HG03469 (cell line): ENCODE results near the gene RNASE8.
A peak's percentile ranks its signal among the peaks of the same experiment; 100 is the strongest.

Source experiments
- ATAC-seq: cut with Tn5 transposase; IDR thresholded peaks from one replicate; pipeline ENCODE4 v1.9.1; 2021; ENCODE audit warnings: mild to moderate bottlenecking, moderate library complexity, moderate number of reproducible peaks; ENCODE audit not compliant: unreplicated experiment

The RNASE8 gene

DNA sequence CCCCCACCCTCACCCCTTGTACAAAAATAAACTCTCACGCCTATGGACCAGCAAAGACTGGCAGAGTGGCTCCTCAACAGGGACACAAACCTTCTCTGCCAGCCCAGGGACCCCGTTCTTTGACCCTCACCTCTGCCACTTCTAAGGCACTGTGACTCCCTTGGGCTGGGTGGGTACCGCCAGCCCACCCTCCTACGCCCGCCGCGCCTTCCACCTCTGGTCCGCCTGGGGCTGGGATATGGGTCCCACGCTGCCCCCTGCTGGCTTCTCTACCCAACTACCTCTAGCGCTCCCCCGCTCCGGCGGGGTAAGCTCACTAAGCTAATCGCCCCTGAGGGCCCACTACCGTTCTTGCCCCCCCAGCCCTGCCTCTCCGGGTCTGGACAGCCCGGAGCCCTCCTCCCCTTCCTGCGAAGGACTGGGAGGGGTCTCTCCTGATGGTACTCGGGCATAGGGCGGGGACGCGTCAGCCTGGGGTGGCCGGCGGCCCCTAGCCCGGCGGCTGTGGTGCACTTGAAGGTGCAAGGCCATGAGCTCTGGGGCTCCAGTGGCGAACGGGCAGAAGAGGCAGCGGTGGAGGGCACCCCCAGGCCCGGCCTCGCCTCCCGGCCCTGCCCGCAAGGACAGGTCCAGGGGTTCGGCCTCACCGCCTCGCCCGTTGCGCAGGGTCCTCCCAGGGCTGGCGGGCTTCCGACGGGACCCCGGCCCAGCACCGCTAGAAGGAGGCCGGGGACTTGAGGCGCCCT lies 32.7 kb downstream of the RNASE8 start:
- no peak for ATAC-seq

DNA sequence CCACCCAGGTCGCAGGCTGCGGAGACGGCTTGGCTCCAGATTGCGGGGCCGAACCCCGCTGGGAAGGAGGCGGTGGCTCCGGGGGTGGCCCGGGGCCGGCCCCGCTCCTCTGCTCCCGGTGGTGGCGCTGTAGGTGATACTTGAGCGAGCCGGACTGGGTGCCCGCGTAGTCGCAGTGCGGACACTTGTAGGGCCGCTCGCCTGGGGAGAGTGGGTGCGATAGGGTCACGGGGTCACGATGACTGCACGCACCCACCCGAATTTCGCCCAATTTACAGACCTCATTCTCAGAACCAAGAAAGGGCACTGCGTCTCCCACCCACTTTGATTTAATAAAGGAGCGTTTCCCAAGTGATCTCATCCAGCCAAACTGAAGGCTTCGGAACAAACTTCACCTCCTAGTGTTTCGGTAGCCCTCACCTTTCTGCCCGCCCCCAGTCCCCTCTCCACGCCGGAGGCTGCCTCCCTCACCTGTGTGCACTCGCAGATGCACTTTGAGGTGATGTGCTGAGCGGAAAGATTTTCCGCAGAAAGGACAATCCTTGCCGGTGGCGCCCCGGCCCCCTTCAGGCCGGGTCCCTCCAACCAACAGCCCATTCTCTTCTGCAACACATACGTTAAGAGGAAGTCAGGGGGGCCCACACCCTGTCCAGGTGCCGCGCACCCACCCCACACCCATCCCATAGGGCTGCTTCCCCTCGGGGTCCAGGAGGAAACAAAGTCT lies 33.5 kb downstream of the RNASE8 start:
- ATAC-seq, result no peak

DNA sequence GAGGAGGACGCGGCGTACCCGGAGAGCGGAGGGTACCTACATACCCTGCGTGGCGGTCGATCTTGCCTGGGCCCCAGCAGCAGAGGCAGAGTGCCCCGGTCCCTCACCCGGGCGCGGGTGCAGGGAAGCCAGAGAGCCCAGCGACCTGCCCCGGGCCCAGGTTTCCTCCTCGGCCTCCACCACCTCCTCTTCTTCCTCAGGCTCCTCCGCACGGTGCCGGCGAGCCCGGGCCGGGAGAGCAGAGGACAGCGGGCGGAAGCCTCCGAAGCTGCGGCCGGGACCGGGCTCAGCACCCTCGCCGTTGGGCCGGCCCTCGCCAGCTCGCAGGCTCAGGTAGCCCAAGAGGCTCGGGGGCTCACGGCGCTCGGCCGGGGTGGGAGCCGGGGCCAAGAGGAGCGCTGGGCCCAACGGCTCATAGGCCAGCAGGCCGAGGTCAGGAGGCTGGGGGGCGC lies 34.2 kb downstream of the RNASE8 start:
- ATAC-seq, result no peak

DNA sequence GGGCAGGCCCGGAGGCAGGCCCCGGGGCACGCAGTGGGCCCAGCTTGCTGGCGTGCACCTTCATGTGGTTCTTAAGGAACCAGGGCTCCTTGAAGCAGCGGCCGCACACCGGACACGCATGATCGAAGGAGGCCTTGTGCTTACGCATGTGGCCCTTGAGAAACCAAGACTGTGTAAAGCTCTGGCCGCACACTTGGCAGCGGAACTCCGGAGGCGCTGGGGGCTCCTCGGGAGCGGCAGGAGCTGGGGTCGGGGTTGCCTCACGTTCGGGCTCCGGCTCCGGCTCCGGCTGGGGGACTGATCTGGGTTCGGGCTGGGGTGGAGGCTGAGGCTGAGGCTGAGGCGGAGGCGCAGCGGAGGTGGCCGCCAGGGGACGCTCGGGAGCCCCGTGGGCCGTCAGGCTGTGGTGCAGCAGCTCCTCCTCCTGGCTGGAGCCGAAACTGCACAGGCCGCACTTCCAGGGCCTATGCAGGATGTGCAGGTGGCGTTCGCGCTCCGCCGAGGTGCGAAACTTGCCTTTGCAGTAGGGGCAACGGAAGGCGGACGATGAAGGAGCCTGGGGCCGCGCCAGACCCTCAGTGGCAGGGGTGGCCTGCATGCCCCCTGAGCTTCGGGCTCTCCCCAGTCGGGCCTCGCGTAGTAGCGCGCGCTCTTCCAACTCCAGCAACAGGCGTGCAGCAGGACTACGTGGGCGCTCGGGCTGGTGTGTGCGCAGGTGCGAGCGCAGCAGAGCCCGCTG lies 34.8 kb downstream of the RNASE8 start:
- ATAC-seq, result peak; percentile 57

DNA sequence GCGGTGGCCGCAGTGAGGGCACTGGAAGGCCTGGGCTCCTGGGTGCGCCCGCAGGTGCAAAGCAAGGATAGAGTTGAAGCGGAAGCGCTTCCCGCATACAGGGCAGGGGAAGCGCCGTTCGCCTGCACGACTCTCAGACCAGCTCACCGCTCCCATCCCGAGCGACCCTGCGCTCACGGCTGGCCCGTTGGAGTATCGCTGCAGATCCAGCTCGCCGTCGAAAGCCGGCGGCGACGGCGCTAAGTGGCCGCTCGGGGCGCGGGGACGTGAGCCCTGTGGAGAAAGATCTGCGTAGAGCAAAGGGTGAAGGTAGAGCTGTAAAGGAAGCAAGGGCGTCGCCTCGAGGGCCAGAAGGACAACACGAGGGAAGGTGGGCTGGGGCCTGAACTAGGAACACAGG lies 35.4 kb downstream of the RNASE8 start:
- ATAC-seq, result no peak

DNA sequence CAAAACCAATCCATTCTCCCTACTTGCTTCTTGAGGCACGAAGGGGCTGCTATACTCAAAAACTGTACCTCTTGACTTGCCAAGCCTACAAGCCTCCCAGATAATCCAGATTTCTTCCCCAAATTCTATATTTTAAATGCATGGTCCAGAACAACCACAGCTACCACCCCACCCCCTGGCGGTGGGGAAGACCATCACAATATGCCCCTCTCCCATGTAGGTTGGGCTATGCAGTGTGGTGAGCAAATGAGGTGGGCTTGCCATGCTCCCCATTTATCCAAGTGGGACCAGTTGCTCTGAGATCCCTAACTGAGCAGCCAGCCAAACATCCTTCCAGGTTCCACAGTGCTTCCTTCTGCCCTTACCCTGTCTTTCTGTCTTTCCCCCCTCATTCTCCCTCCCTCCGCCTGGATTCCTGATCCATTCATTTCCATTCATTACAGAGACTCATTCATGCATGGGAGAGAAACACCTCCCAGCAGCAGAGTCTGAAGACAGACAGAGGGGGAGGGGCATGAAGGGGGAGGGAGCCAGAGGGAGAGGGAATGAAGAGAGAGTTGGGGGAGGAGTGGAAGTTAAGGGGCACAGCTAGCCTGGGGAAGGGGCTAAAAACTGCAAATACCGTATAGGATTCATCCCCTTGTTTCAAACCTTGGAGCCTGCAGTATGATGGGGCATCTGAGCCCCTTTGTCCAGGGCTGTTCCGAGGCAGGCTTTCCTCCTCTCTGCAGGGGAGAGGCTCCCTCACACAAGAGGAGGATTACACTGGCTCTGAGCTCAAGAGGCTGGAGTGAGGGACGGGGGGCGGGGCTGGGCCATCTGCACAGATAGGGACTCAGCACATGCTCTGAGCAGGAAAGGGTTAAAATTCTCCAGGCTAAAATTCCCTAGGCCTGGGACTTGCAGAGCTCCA lies 36.4 kb downstream of the RNASE8 start:
- no peak for ATAC-seq

DNA sequence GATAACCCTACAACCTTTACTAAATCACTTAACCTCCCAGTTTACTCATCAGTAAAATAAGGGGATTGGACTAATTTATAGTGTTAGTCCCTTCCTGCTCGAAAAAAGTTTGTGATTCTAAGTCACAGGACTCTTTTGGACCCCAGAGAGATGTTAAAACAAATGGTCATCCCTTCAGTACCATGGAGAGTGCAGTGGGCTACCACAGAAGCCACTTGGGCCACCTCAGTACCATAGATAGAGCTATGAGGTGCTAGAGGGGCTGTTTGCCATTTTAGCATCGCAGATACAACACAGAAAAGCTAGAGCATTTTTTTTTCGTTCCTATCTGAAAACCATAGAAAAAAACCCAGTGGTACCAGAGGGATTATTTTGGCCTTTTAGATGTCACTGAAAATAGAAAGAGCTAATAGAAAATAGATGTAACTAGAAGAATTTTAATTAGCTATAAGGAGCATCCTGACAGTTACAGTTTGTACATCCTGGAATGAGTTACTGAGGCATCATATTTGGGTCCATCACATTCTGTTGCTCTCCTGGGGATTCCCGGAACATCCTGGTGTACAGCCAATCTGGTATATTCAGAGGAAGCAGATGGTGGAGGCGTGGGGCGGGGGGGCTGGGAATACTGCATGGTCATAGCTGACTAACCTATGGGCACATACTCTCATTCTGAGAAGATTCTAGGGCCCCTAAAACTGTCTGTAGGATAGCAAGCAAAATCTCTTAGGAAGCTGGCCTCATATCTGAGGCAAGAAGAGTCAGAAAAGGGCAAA lies 38.0 kb downstream of the RNASE8 start:
- ATAC-seq, result no peak

DNA sequence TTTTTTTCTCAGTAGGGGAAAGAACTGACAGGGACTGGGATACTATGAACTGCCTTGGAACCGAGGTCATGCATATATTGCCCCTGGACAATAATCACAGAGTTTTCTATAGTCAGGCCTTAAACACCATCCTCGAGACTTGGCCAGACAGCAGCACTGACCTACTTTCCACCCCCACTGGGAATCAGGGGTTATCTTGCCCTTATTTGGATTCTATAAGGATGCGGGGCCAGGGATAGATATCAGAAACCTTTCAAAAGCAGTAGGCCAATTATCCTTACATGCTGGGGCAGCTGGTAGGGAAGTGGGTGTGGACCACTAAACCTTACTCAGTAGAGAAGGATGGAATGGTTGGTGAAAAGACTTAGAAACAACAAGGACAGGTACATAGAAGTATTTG lies 38.8 kb downstream of the RNASE8 start:
- ATAC-seq, result no peak

DNA sequence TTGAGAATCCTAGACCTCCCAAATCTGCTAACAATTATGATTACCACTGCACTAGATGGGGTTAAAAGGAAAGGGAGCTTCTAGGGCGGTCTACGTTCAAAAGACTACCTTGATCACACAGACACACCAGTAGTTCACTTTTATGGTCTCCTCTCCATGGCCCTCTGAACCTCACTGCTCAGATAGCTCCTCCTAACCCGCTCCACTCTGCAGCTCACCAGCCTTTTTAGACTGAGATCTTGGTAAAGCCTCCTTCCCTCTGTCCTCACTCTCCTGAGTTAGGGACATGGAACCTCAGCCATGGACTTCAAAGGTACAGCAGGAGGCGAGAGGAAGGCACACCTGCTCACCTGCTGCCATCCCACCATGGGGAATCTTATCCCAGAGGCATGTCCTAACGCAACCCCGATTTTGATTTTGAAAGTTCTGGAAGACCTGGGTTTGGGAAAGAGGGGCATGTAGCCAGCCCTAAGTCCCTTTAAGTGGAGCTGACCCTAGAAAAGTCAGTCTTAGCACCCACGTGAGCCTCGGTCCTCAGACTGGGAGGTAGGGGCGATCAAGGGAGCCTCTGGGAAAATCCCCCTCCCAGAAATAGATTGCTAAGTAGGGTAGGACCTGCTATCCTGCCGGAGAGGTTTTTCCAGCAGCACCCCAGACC lies 39.5 kb downstream of the RNASE8 start:
- no peak for ATAC-seq

DNA sequence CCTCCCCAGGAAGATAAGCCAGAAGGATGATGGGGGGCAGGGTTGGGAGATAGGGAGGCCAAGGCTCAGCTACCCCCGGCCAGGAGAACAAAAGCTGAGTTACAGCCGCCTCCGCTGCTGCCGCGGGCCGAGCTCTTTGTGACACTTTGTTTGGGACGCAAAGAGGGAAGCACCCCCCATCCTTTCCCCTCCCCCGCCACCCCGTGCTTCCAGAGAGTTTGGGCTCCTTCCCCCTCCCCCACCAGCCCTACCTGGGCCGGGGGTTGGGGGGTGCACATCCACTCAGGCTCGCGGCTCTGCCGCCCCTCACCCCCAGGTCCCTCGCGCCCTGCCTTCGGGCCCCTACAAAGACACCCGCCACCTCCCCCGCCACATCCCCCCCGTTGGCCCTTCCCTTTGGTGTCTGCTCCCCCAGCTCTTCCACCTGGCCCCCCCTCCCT lies 40.0 kb downstream of the RNASE8 start:
- ATAC-seq, result no peak

DNA sequence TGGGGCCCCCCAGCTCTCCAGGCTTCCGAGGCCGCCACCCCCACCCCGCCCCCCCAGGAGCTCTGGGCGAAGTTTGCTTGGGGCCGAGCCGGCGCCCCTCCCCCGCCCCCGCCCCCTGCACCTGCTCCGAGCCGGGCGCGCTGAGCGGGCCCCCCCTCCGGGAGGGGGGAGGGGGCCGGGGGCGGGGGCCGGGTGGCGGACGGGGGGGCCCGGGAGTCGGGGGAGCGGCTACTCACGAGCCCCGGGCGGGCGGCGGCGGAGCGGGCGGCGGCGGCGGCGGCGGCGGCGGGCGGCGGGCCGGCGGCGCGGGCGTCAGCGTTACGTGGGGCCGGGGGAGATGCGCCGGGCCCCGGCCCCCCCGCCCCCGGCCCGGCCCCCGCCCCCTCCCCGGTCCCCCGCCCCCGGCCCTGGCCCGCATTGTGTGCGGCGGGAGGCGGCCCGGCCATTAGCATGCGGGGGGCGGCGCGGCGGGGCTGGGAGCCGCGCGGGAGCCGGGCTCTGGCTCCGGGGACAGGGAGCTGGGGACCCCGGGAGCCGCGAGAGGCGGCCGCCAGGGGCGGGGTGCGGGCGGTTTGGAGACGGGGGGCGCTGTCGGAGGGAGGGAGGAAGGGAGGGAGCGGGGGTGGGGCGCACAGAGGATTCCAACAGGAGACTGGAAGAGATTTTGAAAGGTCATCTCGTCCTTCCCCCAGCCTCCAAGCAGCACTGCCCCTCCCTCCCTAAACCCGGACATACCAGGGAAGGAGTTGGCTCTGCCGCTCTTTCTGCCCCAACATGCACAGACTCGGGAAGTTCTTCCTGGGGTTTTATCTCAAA lies 40.7 kb downstream of the RNASE8 start, which contains the start of gene ZNF219:
Gene ZNF219, minus strand, starts transcription at position 580 of the 816 bp plus-strand sequence. CDS start 5,064 bp downstream, outside the sequence.
- ATAC-seq, result no peak

DNA sequence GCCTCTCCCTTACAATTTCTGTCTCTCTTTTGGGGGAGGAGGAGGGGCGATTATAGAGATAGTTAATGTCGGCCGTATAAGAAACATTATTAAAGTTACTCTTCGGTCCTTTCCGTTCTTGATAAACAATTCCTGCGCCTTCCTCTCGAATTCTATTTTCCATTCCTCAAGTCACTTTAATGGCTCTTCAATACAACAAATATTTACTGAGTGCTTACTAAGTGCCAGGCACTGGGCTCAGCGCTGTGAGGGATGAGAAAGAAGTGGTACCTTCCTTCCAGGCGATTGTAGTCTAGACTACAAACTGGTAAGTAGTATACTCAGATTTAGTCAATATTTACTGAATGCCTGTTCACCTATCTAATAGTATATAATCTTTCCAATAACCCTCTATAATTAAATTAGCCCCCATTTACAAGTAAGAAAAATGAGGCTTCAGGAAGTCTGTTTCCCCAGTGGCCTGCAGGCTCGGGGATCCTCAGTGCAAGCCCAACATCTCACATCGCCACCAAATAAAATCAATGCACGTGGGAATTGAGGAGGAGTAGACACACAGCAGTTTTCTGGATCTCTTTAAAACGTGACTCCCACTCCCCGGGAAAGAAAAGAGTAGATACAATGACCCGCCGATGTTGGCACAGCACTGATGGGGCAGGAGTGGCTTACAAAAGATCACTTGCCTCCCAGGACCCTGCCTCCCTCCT lies 41.4 kb downstream of the RNASE8 start:
- no peak for ATAC-seq

DNA sequence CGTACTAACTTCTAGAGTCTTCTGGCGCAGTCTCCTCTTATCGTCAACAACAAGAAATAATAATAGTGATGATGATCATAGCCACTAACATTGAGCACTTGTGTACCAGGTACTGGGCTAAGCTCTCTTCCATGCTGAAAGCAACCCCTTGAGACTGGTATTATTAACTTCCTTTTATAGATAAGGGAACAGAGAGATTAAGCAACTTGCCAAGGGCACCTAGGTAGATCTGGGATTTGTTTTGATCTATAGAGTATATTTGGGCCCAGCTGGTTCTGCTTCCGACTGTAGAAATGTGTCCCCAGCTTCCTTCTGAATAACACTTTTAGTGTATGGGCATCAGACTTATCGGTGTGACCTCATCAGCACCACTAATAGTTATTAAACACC lies 42.0 kb downstream of the RNASE8 start:
- no peak for ATAC-seq

DNA sequence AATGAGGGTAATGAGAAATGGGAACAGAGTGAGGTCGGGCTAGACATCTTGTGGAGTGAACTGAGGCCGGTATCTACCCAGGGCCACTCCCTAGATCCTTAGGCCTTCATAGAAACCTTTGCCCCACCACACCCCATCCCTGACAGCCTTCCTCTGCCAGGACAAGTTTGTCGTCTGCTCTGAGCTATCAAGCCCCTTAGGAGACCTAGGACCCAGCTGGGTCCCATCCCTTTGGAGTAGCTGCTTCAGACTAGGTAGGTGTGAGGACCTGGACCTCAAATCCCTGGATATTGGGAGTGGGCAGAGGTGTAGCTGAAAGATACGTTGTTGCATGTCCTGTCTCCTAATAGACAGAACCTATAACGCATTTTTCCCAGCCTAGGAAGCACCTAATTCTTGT lies 43.3 kb downstream of the RNASE8 start, which contains the start of gene TMEM253:
Gene TMEM253, plus strand, starts transcription at position 136 of the 400 bp plus-strand sequence. CDS start 278 bp downstream, outside the sequence.
- ATAC-seq, result no peak

DNA sequence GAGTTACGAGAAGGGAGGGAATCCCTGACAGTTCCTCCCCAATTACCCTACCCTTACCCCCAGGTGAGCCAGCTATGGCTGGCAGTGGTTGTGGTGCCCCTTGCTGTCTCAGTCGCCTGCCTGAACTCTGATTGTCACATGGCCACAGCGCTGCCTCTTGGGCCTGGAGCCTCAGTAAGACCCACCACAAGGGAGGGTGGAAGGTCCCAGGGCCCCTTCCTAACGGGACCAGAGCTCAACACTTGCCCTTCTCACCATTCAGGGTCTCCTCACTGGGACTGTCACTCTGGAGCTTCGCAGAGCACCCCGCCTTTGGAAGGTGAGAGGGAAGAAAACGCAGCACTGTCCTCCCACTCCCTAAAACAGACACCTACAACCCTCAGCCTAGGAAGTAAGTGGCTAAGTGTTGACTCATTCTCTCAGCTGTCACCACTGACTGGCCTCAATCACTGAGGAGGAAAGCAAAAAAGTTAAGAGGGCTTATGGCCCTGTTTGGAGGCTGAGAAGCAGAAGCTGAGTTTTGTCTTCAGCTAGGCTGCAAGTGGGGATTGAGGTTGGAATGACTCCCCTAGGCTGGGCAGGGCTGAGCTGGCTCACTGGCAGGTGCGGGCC lies 44.3 kb downstream of the RNASE8 start:
- ATAC-seq, result no peak

DNA sequence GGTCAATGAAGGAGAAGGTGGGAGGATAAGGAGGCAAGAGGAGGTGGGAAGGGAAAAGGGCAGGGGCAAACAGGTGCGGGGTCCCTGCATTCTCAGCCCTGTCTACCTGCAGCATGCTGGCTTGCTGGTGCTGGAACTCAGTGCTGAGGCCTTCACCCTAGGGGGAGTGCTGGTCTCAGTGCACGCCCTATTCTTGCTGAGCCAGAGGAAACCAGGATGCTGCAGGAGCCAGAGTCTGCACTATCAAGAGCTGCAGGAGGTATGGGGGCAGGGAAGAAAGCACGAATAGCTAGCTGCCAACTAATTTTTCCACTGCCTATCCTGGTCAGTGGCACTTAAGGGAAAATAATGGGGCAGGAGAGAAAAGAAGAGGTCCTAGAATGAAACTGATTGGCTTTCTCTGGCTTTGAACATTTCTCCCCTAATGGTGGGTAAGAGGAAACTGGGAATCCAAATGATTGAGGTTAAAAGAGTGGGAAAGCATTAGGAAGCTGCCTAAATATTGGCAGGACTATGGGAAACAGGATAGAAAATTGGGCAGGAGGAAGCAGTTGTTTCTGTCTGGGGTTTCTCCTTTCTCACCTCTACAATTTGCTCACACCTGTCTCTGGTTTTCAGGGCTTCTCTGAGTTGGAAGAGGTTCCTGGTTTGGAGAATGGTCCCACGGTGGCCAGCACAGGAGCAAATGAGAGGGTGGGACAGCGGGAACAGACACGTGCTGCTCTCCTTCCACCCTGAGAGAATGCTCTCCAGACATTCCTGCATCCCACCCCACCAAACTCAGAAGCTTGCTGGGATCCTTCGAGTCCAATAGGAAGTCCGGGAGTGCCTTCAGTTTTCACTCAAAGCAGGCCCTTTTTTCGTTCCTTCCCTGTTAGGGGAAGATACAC lies 45.1 kb downstream of the RNASE8 start:
- no peak for ATAC-seq
